GM21515 (cell line): Measurements from ENCODE around the gene UBE2U.

Source experiments
- ATAC-seq: cut with Tn5 transposase; IDR thresholded peaks from one replicate; pipeline ENCODE4 v1.9.1; 2021; ENCODE audit not compliant: unreplicated experiment

The UBE2U gene

GRCh38 chr1:64291931-64292330, 88.5 kb downstream of the UBE2U start:
- ATAC-seq, result no peak

GRCh38 chr1:64292399-64292798, 89.0 kb downstream of the UBE2U start:
- no peak for ATAC-seq

- no peak for ATAC-seq
Measured at GRCh38 chr1:64293820-64294219, 90.4 kb downstream of the UBE2U start.

DNA sequence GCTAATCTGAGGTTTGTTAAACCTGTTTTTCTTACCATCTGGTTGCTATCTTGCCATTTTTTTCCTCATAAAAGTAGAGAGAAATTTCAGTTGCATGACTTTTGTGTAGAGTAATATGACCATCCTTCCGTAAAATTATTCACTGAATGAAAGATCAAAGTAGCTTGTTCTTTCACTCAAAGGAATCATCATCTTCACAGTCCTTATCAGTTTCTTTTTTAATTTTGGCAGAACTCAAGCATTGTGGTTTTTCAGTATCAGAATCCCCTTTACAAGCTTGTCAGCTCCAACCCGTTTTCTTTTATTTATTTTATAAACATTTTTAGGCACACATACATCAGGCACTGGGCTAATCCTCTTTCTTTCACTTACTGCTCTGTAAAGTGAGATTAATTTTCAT, 91.7 kb downstream of the UBE2U start:
- ATAC-seq, result no peak

DNA sequence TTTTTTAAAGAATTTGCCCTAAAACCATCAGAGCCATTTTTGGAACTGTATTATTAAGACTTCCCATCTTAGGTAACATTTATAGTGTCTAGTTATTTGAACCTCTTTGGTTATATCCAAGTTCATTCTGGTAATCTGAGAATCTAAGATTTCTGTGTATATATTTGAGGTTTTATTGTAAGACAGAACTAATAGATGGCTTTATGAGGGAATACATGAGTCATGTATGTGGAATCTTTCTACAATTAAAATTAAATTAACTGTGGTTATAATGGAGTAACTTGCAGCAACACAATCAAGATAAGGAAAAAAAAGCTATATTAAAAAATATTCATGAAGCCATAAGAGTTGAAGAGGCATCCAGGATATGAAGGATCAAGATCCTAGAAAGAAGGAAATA, 92.1 kb downstream of the UBE2U start:
- ATAC-seq, result no peak

GRCh38 chr1:64296459-64296858, 93.0 kb downstream of the UBE2U start:
- no peak for ATAC-seq

GRCh38 chr1:64302194-64302593, 98.8 kb downstream of the UBE2U start:
- no peak for ATAC-seq

DNA sequence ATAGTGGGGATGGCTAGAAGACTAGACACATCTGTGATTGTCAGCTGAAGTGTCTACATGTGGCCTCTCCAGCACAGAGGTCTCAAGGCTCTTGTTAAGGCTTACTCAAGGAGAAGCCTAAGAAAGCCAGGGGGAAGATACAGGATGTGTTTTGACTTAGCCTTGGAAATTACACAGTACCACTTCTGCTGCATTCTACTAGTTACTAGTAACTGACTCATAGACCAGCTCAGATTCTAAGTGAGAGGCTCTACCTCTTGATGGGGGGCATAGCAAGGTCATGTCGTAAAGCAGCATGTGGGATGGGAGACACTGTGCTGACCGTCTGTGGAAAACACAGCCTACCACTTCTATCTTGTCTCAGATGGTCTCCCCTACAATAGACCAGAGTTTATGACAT, 99.5 kb downstream of the UBE2U start:
- ATAC-seq, result no peak

DNA sequence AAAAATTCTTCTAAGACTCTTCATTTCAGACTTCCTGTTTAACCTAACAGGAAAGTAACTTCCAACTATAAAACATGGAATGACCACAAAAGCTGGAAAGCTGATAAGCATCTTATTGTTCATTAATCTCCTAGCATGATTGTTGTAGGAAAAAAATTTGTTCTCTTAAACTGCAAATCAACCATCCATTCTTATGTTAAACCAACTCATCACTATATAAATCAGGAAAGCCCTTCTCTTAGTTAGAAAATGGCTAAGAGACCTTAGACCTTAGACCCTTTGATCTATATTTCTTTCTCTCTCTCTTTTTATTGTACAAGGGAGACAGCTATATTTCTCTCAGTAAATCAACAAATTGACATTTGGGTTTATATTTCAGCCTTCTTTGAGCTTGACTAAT, 101.4 kb downstream of the UBE2U start:
- no peak for ATAC-seq

- ATAC-seq, result no peak
Measured at GRCh38 chr1:64308866-64309265, 105.4 kb downstream of the UBE2U start.

DNA sequence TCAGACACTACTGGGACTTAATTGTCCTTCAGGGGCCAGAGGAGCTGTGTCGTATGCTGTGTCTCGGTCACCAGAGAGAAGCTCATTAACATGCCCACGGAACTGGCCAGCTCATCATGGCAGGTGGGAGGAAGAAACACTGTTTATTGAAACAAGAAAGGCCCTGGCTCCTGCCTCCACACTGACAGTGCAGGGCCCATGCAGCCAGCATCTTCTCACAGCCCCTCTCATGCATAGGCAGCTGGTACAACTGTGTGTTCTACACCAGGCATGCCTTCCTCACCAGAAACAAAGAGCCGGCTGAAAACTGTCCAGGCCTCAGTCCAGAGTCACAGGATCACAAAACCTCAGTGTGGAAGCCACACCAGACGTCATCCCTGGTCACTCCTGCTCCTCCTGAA, 106.0 kb downstream of the UBE2U start:
- ATAC-seq, result no peak

GRCh38 chr1:64310760-64311159, 107.3 kb downstream of the UBE2U start:
- no peak for ATAC-seq

DNA sequence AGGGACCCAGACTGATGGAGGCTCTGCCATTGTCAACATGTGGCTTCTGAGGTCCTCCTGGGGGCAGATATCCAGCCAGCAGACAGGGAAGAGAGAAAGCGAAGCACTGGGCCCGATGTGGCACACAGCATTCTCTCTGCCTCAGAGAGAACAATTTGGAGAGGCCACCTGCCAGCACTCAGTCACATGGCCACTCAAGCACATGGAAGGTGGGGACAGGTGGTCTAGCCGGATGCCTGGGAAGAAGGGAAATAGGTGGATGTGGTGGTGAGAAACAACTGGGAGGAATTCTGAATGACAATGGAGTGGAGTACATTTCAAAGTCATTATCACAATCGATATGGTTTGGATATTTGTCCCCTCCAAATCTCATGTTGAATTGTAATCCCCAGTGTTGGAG, 109.0 kb downstream of the UBE2U start:
- no peak for ATAC-seq

DNA sequence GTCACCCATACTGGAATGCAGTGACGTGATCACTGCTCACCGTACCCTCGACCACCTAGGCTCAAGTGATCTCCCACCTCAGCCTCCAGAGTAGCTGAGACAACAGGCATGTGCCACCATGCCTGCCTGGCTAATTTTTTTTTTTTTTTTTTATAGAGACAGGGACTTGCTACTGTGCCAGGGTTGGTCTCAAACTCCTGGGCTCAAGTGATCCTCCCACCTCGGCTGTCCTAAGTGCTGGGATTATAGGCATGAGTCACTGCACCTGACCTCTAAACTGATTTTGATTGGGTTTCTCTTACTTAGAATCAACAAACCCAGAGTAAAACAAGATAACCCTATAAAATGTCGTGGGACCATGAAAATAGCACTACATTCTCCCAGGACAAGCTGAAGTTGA, 112.0 kb downstream of the UBE2U start:
- no peak for ATAC-seq
